HG02759 (cell line): Measurements from ENCODE around the gene ALCAM.

Experiments
- ATAC-seq: cut with Tn5 transposase; IDR thresholded peaks from one replicate; pipeline ENCODE4 v1.9.1; 2021; ENCODE audit warnings: mild to moderate bottlenecking, moderate library complexity; ENCODE audit not compliant: unreplicated experiment

ALCAM gene

DNA sequence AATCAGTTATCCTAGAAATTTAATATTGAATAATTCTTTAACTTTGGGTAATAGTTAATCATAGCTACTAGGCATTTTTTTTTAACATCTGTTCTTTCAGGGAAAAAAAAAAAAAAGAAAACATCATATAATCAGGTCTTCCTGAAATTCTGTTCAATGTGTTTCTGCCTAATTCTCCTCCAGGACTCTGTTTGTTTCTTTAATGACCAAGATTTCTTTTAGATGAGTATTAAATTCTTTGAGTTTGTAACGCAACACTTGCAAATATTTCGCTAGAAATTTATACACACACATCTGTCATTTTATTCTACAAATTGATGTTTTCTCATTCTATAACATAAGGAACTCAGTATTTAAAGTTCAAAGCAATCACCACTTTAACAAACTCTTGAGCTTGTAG is 56.7 kb downstream of the ALCAM start:
- no peak for ATAC-seq

DNA sequence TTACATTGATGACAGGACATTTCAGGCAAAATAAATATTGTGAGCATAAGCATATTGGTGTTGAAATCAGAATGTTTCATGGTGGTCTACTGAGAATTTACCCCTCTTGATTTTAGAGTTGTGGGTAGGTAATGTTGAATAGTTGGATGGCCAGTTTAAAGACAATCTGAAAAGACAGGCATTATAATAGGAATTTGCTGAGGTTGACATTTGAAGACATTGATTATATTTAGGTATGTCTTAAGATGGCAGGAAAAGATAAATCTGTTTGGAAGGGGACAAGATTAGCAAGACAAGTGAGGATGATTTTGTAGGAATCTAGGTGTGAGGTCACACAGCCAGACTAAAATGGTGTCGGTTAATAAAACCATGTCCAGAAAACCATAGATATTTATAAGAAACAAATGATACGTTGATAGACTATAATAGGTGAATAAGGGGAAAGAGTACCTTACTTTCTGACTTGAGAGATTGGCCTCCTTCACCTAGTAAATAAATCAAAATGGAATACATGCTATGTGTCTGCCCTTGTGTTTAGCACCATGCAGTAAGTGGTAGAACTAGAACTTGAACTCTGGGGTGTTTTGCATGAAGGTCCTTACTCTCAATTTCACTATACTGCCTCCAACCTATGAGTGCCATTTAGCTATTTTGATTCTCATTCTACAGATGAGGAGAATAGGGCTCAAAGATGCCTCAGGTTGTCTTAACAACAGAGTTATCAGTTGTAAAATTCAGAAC is 57.9 kb downstream of the ALCAM start:
- no peak for ATAC-seq

DNA sequence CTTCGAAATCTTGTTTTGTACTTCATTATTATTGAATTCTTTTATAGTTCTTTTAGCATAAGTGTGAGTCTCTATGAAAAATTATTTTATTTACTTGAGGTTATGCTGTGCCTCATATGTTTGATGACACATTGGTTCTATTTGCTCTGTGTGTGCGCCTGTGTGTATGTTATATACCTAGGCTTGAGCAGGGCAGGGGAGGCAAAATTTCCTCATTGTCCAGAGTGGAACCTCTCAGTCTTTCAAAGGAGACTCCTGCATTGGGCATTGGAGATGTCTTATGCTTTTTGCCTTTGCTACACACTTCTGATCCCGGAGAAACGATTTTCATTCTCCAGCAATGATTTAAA is 58.4 kb downstream of the ALCAM start:
- ATAC-seq: no peak

DNA sequence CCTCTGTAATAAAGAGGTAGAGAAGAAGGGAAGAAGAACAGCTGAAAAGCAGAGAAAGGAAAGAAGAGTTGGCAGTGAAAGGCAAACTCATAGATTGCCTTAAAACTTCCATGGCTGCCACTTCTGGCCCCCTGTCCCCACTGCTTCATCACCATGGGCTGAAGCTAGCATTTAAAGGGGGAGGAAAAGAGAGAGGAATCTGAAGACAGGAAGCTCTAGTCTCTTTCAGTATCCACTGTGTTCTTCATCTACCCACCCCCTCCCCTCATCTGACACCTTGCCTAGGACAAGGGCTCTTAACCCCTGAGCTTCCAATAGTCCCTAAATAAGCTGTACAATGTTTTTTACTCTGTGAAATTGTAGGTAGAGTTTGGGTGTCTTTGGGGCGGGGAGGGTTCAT is 60.6 kb downstream of the ALCAM start:
- no peak for ATAC-seq

DNA sequence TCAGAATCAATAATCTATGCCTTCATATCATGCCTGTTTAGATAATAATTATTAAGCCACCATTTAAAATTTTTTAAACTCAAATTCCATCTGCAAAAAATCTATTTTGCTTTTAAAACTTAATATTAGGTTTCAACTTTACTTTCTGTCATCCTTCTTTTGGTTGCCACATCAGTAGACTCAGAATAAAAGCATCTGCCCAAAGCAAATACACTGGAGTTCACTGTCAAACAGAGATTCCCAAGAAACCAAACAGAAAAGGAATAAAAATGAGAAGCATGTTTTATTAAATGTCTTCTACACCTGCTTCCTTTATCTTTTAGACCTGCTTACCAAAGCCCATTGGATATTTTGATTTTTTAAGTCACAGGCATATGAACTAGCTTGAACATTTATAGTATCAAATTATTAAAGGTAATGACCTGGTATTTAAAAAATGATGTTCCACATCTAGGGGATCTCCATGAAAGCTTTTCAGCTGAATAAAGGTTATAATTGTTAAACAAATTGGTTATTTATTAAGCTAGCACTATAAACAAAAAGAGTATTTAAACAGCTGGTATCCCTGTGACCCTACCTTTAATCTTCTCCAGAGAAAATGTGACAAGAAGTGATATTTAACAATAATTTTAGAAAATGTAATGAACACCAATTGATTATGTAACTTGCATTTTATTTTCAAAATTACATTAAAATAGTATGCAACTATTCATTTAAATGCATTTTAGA is 62.5 kb downstream of the ALCAM start:
- ATAC-seq: no peak

DNA sequence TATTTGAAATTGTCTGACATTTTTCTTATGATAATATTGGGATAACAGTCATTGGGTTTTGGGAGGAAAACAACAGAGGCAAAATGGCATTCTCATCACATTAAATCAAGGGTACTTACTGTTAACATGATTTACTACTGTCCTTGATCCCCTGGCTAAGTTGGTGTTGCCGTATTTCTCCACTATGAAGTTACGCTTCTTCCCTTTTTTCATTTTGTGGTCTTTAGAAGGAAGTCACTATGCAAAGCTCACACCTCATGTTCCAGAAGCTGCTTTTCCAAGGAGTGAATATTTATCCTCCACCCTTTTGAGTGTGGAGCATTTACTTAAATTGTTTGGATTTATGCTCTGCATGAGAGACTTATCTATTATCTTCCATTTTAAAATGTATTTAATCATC is 63.7 kb downstream of the ALCAM start:
- ATAC-seq: no peak

DNA sequence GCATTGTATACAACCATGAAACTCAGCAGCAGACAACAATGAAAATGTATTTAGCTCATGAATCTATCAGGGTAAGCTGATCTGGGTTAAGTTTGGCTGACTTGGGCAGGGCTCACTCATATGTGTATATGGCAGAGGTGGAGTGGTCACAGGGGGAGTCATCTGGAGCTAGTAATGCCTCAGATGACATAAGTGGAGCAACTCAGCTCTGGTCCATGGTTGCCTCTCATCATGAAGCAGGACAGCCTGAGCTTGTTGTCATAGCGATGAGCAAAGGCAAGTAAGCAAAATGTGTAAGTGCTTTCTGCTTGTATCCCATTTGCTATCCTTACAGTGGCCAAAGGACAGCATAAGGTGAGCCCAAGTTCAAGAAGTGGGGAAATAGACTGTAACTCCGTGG is 64.5 kb downstream of the ALCAM start:
- ATAC-seq: no peak

DNA sequence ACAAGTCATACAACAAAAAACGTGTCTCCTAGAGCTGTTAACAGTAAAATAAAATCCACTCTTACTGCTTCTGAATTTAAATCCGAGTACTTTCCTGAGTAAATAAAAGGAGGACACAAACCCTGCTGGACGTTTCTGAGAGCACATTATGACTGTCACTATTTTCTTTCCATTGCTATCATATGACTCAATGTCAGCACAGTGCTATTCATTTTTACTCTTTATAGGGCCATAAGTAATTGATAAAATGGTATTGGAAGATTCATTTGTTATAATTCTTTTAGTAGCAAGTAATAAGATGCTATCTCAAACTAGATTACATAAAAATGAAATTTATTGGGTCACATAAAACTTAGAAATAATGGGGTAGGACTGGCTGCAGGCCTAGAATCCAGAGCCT is 68.6 kb downstream of the ALCAM start:
- no peak for ATAC-seq

DNA sequence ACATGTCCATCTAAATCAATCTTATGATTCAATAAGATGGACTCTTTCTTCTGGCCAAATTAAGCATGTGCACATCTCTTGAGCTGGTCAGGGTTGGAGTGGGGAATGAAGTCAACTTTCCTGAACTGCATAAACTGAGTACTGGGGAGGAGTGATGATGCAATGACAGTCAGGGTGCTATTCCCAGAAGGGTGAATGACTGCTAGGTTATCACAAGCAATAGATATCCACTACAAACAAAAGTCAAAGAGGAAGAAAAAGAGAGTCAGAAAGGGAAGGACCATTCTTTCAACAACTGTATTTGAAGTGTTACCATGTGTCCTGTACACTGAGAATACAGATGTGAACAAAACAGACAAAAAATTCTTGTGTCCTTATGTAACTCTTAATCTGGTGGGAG is 70.0 kb downstream of the ALCAM start:
- no peak for ATAC-seq

DNA sequence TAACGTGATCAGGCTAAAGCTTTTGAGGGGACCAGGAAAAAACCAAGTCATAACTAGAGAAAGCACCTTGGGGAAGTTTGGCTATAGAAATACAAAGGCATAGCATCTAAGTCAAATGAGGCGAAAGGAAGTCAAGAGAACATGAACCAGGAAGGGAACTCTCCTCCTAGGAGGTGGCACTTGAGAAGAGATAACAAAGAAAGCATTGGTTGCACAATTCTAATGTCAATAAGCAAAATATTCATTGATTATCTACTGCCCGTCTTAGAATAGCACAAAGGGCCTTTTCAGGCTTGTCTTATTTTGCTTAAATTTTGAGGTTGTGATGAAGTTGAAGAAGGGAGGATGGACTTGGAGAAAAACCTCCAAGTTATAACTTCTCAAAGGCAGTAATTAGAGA is 73.4 kb downstream of the ALCAM start:
- no peak for ATAC-seq

DNA sequence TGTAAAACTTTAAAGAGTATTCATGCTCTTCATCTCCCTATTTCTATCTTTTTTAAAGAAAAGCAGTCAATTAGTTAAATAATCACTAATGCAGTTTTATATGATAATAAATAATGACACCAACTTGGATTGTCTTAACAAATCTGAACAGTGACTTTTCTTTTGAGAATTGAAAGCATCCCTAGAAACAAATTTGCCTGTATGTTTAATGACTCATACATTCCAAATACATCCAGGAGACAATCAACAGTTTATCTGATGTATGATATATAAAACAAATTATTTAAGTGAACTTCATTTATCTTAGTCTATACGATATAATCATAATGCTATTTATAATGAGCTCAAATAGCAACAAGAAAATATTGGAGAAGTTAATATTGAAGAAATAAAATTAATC is 78.0 kb downstream of the ALCAM start:
- no peak for ATAC-seq

DNA sequence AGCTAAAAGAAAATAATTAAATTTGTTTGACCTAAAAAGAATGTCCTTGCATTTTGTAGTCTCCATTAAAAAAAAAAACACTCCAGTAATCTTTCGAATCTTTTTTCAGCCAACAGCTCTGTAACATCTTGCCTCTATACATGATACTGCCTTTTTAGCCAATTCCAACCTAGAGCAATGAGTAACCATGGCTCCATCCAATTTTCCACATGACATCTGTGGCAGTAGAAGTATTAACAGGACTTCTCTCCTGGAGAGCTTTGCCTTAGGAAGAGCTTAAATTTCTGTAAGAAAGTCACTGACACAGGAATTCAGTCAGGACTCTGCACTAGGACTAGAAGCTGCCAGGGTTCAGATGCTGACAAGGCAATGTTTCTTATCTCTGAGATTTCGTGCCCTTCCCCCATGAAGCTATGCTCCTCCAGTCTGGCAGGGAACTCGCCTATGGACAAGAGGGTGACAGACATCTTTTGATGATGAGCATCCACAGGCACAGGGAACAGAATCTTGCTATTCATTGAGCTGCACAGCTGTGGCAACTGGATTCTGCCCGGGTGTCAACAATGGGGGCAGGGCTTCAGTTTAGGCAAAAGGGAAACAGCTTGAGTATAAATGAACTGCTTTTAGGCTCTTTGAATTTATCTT is 81.8 kb downstream of the ALCAM start:
- ATAC-seq: no peak

DNA sequence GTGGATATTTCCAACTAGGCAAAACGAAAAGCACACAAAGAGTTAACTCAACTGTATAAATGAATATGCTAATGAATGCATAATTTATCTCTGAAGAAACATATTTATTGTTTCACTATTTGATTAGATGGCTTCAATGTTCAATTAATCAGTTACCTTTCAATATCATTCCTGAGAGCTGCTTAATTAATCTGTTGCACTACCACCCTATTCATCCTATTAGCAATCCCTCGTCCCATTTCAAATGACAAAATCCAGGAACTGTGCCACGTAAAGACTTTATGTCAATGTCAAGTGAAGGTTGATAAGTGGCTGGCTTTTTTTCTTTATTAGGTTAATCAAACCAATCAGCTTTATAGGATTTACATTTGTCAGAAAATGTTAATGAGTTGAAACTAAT is 82.7 kb downstream of the ALCAM start:
- ATAC-seq: no peak

DNA sequence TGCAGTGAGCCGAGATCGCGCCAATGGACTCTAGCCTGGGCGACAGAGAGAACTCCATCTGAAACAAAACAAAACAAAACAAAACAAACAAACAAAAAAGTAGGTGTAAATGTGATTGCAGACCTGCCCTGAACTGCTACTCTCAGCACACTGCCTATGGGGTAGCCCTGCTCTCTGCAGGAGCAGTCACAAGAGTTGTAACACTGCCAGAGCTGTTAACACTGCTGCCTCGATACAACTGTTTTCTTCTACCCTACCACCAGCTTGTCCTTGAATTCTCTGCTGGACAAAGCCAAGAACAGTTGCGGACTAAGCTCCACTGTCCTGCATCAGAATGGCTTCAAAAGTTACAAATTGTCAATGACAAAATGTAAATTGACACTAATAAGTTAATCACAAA is 89.3 kb downstream of the ALCAM start:
- ATAC-seq: no peak

DNA sequence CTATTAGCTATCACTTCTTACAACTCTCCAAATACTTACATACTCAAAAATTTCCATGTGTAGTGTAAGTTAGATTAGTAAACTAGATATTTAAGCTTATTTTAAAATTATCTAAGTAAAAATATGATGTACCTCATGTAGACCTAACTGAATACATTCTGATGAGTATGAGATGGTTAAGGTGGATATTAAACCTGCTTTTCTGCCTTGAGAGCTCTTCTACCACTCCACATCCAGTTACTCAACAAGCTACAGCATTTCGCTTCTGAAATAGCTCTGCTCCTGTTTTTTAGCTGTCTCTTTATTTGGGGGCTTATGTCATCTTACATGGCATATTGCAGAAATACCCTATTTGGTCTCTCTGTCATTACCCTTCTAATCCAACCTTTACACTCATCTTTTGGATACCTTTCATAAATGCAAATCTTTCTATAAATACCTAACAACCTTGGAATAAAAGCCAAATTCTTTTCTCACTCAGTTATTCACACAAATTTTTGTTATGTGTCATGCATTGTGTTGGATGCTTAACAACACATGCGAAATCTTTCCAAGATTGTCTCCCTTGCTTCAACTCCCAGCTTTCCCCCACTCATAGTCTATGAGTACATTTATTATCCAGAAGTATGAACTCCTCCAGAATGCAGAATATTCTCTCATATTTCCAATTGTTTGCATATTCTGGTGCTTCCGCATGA is 92.0 kb downstream of the ALCAM start:
- ATAC-seq: no peak

DNA sequence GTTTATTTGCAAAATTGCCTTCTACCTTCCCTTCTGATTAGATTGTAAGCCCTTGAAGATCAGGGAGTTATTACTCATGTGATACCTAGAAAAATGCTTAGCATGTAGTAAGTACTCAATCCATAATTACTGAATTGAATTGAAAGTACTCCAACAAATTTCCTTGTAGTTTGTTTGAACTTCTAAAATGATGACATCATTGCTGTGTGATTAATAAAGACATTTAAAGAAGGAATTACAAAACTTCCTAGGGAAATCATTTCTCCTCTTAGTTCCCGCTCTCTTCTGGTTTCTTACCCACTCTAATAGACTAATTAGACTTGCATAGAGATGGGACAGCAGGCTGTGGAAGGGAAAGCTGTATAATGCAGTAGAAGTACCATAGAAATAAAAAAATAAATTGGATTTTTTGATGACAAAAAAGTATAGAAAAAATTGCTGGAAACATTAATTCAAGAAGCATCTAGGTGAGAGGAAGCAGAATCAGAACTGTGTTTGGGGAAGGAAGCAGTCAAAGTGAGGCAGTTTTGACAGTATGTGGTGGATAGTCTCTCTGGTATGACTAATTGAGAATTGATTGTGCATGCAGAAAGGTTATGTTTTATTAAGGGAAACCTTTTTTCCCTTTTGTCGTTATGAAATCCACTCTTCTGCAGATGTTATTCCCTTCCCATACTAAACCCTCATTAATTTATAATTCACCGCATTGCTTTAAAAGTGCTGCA is 93.0 kb downstream of the ALCAM start:
- no peak for ATAC-seq

DNA sequence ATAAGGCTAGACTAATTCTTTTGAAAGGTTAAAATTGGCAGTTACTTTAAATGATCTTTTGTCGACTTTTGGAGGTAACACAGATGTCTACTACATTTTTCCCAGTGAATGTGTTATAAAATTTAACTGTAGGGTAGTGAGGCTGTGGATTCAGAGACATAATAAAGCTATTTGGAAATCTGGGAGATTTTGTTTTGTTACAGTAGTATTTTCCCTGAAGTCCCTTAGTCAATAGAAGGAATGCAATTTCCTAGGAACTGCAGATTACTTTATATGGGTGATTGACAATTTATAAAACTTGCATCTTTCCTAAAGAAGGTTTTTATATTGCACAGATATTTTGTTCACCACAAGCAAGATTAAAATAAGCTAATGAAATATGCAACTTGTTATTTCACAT is 96.9 kb downstream of the ALCAM start:
- ATAC-seq: no peak

DNA sequence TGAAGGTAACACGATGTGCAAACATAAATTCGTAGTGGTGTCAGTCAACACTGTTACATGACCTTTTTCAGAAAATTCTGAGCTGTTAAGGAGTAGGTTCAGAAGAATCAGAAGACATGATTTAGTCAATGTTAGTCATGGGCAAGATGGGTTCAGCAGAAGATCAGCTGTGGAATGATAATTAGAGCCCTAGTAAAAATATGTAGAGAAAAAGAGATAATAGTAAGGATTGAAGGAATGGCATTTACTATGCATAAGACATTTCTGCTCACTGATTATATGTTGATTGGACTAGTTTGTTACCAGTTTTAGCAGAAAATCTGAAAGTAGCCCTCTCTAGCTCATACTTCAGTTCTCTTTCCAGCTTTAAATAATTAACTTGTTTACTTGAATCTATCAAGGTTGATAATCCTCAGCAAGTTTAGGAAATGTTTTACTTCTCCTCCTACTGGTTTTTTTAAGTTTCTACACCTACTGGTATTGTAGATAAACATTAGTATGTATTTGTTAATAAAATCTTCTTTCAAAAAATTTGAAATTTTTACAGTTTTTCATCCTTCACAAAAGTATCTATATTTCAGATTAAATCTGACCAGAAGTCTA is 98.6 kb downstream of the ALCAM start:
- no peak for ATAC-seq

DNA sequence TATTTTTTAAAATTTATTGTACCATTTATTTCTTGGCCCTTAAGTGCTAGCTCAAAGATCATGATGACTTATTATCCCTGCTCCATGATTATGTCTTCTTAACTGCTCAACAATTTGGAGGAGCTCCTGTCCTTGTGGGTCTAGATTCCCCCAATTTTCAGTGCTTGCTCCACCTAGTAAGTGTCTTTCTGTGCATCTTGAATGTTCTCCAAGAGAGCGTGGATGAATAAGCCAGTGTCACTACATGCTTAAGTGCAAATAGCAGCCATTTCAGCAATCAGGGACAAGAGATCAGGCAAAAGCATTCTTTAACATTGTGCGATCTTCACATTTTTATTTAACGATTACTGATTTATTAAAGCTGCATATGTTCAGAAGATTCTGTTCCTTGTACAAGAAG is 99.4 kb downstream of the ALCAM start:
- ATAC-seq: no peak

DNA sequence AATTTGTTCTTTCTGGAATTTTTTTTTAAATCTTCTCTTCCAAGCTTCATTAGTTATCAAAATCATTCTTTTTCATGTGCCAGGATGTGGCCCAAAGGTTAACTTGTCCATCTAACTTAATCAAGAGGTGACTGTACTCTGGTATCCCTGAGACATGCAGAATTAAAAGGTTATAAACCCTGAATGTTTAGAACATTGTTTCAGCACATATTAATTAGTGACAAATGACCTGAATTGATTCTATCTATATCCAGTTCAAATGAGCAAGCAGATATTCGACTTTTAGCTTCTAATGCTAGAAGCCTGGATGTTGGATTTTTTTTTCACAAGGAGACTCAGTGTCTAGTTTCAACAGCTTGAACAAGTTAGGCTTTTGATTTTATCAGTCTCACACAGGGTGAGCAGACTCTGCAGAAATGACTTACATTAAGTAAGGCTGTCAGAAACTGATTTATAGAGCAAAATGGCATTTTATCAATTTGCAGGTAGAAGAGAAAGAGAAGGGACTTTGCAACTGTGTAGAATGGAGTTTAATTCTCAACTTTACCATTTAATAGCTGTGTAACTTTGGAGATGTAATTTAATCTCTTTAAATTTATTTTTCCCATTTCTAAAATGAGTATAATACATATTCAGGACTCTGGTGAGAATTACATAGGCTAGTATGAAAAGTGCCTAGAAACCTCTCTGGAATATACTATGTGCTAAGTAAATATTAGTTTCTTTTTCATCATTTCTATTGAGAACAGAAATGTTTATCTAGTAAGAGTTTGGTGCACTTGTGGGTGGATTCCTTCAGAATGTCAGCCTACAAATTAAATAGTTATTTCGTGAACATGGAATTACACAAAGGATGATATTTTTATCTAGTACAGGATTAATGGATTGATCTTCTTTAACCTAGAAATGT is 100.0 kb downstream of the ALCAM start:
- no peak for ATAC-seq
